ENCODE results near the gene MYT1. TPM values are rescaled to one million over a fixed set of nuclear protein-coding genes. Genes with fewer than 3 reads are reported as not detected.

The MYT1 gene
- total RNA-seq, 1 donor from 2014 or later = not detected

GRCh38 chr20:64223526-64224067 is 59.3 kb downstream of the MYT1 start:
- Mint-ChIP-seq H3K36me3 (ENCODE audit: low read depth) (no peaks in the 10 kb centered on the region), H3K9me3 (no peaks in the 10 kb centered on the region), H3K27ac (no peak overlapping the region), H3K27me3 (peaks cover 5% of the 10 kb centered on the region), H3K4me3 (no peak overlapping the region), H3K4me1 (no peaks in the 10 kb centered on the region)
- intact Hi-C loops (cut with micrococcal nuclease) = no loop called here
- no peak for DNase-seq

DNA sequence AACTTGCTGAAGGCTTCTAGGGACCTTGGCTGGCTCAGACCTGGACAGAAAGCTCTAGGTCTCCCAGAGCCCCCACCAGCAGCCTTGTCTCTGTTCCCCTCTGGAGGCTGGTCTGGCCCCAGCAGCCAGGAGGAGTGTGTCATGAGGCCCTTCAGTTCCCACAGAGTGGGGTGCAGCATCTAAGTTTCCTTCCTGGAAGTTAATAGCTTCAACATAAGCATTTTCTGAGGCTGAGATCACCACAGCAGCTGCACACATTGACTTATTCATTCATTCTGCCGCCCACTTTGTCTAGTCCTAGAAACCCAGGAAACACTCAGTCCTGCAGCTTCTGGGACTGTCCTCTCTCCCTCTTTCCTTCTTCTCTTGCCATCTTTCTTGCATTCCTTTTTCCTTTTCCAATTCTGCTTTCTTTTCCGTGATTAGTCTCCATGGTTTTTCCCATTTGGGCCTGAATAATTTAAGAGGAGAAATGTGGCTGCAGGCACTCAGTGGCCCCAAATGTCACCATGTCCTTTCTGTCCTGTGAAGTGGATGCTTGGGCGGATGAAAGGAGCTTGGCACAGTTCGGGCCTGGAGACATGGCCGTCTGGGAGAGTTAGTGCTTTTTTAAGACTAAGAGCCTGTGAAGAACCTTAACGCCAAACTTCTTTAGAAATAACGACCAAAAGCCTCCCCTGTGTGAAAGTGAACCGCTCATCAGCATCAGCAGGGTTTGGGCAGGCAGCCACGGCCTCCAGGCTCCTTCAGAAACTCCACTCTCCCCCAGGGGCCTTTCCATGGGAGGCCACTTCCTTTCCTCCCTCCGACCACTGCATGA is 60.3 kb downstream of the MYT1 start:
- no peaks in the 10 kb centered on the region for H3K36me3 Mint-ChIP-seq (ENCODE audit: low read depth)
- H3K27me3 Mint-ChIP-seq = peaks cover 3% of the 10 kb centered on the region
- intact Hi-C loops (cut with micrococcal nuclease) = no loop called here
- H3K4me3 Mint-ChIP-seq = no peak overlapping the region
- no peaks in the 10 kb centered on the region for H3K4me1 Mint-ChIP-seq
- H3K27ac Mint-ChIP-seq = no peak overlapping the region
- no peaks in the 10 kb centered on the region for H3K9me3 Mint-ChIP-seq
- DNase-seq = no peak

GRCh38 chr20:64225171-64225595 is 60.9 kb downstream of the MYT1 start:
- Mint-ChIP-seq H3K9me3 (no peaks in the 10 kb centered on the region), H3K27me3 (peaks cover 3% of the 10 kb centered on the region), H3K27ac (no peak overlapping the region), H3K4me3 (no peak overlapping the region), H3K4me1 (no peaks in the 10 kb centered on the region), H3K36me3 (ENCODE audit: low read depth) (no peaks in the 10 kb centered on the region)
- intact Hi-C loops (cut with micrococcal nuclease) = no loop called here
- DNase-seq = no peak

DNA sequence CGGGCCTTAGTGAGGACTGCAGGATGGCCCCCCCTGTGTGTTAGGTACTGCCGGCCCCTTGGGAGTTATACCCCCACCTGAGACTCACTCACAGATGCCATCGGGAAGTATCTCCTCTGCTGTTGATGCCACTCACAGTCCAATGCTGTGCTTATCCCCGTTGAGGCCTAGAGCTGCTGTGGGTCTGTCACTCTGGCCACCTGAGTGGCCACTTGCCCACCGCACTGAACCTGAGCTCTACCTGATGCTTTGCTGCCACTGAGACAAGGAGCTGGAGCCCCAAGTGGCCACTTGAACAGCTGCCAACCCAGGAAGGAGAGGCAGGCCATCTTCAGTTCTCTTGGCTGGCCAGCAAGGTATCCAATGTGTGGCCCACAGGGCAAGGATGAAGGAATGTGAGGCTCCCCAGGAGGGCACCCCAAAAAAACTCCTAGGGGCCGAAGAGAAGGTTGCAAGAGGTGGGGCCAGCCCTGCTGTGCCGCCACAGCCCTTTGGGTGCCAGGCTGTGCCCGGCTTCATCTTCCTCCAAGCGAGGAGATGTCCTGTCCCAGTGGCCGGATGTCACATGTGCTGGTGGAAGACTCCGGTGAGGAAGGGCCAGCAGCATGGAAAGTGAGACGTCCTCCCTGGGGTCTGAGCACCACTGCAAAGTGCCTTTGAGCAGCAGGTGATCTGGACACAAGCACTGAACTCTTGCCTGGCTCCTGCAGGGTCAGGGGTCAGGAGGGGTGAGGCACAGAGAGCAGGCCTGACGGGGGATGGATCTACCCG is 61.8 kb downstream of the MYT1 start:
- Mint-ChIP-seq H3K27me3 (peaks cover 3% of the 10 kb centered on the region), H3K36me3 (ENCODE audit: low read depth) (no peaks in the 10 kb centered on the region), H3K27ac (no peak overlapping the region), H3K4me1 (no peaks in the 10 kb centered on the region), H3K4me3 (no peak overlapping the region), H3K9me3 (no peaks in the 10 kb centered on the region)
- DNase-seq = no peak
- intact Hi-C loops (cut with micrococcal nuclease) = no loop called here

GRCh38 chr20:64226686-64227580 is 62.7 kb downstream of the MYT1 start:
- Mint-ChIP-seq H3K4me1 (no peaks in the 10 kb centered on the region), H3K27me3 (peaks cover 3% of the 10 kb centered on the region), H3K9me3 (no peaks in the 10 kb centered on the region), H3K4me3 (no peak overlapping the region), H3K27ac (no peak overlapping the region), H3K36me3 (ENCODE audit: low read depth) (no peaks in the 10 kb centered on the region)
- intact Hi-C loops (cut with micrococcal nuclease) = no loop called here
- DNase-seq = peak; percentile 65

DNA sequence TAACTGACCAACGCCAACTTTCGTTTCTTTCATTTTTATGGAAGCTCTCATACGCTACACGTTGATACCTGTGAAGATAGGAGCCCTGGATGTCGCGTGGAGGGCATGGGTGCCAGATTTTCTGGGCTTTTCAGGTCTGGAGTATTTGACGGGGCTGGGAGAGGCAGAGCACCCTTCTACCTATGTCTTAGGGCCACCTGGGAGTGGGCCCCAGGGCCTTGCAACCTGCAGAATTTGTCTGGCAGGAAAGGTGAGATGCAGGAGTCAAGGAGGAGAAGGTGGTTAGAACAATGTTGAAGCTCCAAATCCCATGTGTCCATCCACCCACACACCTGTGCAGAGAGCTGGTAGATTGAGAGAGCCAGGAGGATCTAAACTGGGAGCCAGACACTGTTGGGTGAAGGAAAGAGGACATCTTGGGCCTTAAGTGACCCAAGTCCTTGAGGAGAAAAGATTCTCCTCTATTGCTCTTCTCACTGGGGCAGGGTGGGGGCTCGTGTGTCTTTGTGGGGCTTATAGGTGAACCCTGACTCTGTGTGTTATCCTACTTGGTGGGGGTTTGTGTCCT is 63.9 kb downstream of the MYT1 start:
- no peaks in the 10 kb centered on the region for H3K4me1 Mint-ChIP-seq
- intact Hi-C loops (cut with micrococcal nuclease) = no loop called here
- H3K9me3 Mint-ChIP-seq = no peaks in the 10 kb centered on the region
- H3K4me3 Mint-ChIP-seq = no peak overlapping the region
- no peak overlapping the region for H3K27ac Mint-ChIP-seq
- peaks cover 3% of the 10 kb centered on the region for H3K27me3 Mint-ChIP-seq
- no peaks in the 10 kb centered on the region for H3K36me3 Mint-ChIP-seq (ENCODE audit: low read depth)
- DNase-seq = no peak

DNA sequence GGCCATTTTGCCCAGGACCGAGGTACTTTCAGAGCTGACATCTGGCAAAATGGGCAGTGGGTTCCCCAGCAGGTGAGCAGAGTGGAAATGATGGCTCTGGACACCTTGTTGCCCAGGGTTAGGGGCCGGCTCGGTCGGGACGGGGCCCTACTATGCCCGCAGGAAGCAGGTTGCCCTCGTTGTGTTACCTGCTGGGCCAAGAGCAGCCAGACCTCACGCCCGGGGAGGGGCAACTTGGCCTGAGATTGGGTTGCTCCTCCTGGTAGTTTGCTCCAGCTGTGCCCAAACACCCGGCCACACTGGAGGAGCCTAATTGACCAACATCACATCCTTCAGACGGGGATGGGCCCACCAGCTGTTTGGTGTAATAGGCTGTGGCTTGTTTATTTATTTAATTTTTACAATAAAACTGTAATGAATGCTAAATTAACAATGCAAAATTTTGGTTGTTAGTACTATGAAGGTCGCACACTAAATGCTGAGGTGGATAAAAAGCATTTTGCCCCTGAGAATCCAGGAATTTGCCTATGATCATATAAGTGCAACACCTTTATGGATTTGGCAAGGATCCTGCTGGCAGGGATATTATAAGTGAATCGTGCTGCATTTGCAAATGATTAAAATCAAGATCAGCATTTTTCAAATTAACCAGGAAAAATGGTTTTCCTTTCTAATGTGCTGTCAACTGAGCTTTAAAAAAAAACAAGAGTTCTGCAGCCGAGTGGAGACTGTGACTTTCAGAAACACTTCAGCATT is 64.7 kb downstream of the MYT1 start:
- no peaks in the 10 kb centered on the region for H3K4me1 Mint-ChIP-seq
- peaks cover 3% of the 10 kb centered on the region for H3K27me3 Mint-ChIP-seq
- no peaks in the 10 kb centered on the region for H3K9me3 Mint-ChIP-seq
- DNase-seq = no peak
- H3K27ac Mint-ChIP-seq = no peak overlapping the region
- no peaks in the 10 kb centered on the region for H3K36me3 Mint-ChIP-seq (ENCODE audit: low read depth)
- intact Hi-C loops (cut with micrococcal nuclease) = no loop called here
- H3K4me3 Mint-ChIP-seq = no peak overlapping the region

DNA sequence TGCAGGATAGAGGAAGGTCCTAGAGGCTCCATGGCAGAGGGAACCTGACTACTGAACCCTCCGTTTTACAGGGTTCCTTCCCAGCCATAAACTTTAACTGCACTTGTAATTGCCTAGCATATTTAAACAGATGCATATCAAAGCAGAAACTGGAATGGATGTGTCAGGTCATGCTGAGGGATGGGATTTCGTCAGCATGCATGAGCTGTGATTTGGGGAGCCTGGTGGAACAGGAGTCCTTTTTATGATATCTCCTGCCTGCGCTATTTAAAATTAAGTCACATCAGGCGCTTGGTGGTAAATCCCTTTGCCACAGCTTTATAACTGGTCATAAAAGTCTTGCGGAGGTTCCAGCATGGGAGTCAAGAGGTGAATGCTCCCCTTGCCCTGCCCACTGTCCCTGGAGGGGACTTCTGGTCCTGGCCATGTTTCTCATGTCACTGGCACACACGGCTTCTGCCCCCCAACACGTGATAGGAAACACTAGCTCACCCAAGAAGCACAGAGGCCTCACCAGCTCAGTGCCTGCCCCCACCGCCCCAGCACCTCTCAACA is 65.3 kb downstream of the MYT1 start:
- intact Hi-C loops (cut with micrococcal nuclease) = no loop called here

DNA sequence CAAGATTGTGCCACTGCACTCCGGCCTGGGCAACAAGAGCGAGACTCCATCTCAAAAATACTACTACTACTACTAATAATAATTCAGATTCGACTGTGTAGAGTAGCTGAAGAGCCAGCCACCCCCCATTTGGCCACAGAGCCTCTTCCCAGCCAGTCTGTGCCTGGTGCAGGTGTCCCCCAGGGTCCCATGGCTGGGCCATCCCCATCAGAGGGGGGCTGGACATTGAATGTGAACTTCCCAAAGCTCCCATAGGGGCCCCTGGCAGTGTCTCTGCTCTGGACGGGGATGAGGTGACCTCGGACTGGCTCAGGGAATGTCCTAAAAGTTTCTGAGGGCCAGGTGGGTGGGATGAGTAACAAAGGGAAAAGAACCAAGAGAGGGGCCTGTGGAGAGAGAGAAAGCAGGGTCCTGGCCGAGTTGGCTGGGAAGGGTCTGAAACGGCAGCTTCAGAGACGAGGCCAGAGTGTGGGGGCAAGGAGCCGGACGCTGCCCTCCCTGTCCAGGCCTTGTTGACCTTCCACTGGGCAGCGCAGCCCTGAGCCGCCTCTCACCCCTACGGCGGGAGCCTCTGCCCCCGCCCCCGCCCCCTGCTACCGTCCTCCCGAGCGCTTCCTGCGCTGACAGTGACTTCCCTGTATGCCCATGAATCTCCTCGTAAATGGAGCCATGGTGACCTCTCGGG is 66.4 kb downstream of the MYT1 start:
- Mint-ChIP-seq H3K4me3 (no peak overlapping the region), H3K27me3 (peaks cover 3% of the 10 kb centered on the region), H3K27ac (no peak overlapping the region), H3K36me3 (ENCODE audit: low read depth) (no peaks in the 10 kb centered on the region), H3K4me1 (no peaks in the 10 kb centered on the region), H3K9me3 (no peaks in the 10 kb centered on the region)
- intact Hi-C loops (cut with micrococcal nuclease) = no loop called here
- no peak for DNase-seq

More for the DNA sequence above, 65.3 kb downstream of the MYT1 start:
- Mint-ChIP-seq H3K27ac (no peak overlapping the region), H3K27me3 (peaks cover 3% of the 10 kb centered on the region), H3K9me3 (no peaks in the 10 kb centered on the region), H3K4me1 (no peaks in the 10 kb centered on the region), H3K36me3 (ENCODE audit: low read depth) (no peaks in the 10 kb centered on the region), H3K4me3 (no peak overlapping the region)
- DNase-seq = no peak

GRCh38 chr20:64231621-64232550 is 67.6 kb downstream of the MYT1 start:
- no peak overlapping the region for H3K4me3 Mint-ChIP-seq
- H3K4me1 Mint-ChIP-seq = no peaks in the 10 kb centered on the region
- intact Hi-C loops (cut with micrococcal nuclease) = no loop called here
- peaks cover 3% of the 10 kb centered on the region for H3K27me3 Mint-ChIP-seq
- H3K27ac Mint-ChIP-seq = no peak overlapping the region
- no peak for DNase-seq
- H3K9me3 Mint-ChIP-seq = no peaks in the 10 kb centered on the region
- H3K36me3 Mint-ChIP-seq (ENCODE audit: low read depth) = no peaks in the 10 kb centered on the region

- intact Hi-C loops (cut with micrococcal nuclease) = no loop called here
- H3K27me3 Mint-ChIP-seq = peaks cover 3% of the 10 kb centered on the region
- H3K4me1 Mint-ChIP-seq = no peaks in the 10 kb centered on the region
- no peak for DNase-seq
- no peak overlapping the region for H3K4me3 Mint-ChIP-seq
- no peaks in the 10 kb centered on the region for H3K9me3 Mint-ChIP-seq
- no peak overlapping the region for H3K27ac Mint-ChIP-seq
- no peaks in the 10 kb centered on the region for H3K36me3 Mint-ChIP-seq (ENCODE audit: low read depth)
Observed at GRCh38 chr20:64232794-64233193, 68.5 kb downstream of the MYT1 start.
